Hepatocyte (in vitro differentiated cells): Measurements from ENCODE around the gene AOC1. TPM values are rescaled to one million over a fixed set of nuclear protein-coding genes. Genes with fewer than 3 reads are reported as not detected.

Experiments used
- DNase-seq: peaks from one replicate; pipeline ENCODE4 v3.0.0-alpha.2; 2016; ENCODE audit warnings: low spot score
- H2AFZ ChIP-seq: fragments of 200-600 bp; sonication (generic); 2 replicates; pipeline ENCODE4 v1.6.0; 2016; ENCODE audit warnings: antibody characterized with exemption, mild to moderate bottlenecking
- H3K27ac ChIP-seq: fragments of 200-600 bp; sonication (generic); 2 replicates; pipeline ENCODE4 v1.5.1; 2016; ENCODE audit warnings: mild to moderate bottlenecking
- H3K27me3 ChIP-seq: fragments of 200-600 bp; sonication (generic); 2 replicates; pipeline ENCODE4 v1.6.1; 2016
- H3K36me3 ChIP-seq: fragments of 200-600 bp; sonication (generic); replicated peaks from 2 replicates; pipeline ENCODE4 v1.5.1; 2016; ENCODE audit warnings: low read depth; ENCODE audit not compliant: insufficient read depth
- H3K4me1 ChIP-seq: fragments of 200-600 bp; sonication (generic); 2 replicates; pipeline ENCODE4 v1.5.1; 2016; ENCODE audit warnings: mild to moderate bottlenecking, moderate library complexity; ENCODE audit not compliant: insufficient read depth
- H3K4me2 ChIP-seq: fragments of 200-600 bp; sonication (generic); 2 replicates; pipeline ENCODE4 v1.6.0; 2016
- H3K4me3 ChIP-seq: fragments of 200-600 bp; sonication (generic); 2 replicates; pipeline ENCODE4 v1.5.1; 2016; ENCODE audit warnings: mild to moderate bottlenecking
- H3K79me2 ChIP-seq: fragments of 200-600 bp; sonication (generic); 2 replicates; pipeline ENCODE4 v1.6.0; 2017; ENCODE audit warnings: mild to moderate bottlenecking
- H3K9me2 ChIP-seq: fragments of 200-600 bp; sonication (generic); replicated peaks from 2 replicates; pipeline ENCODE4 v1.6.0; 2017; ENCODE audit warnings: mild to moderate bottlenecking; ENCODE audit not compliant: insufficient read depth
- H3K9me3 ChIP-seq: fragments of 200-600 bp; sonication (generic); 2 replicates; pipeline ENCODE4 v1.5.1; 2016; ENCODE audit warnings: low read depth, mild to moderate bottlenecking
- H4K20me1 ChIP-seq: fragments of 200-600 bp; sonication (generic); 2 replicates; pipeline ENCODE4 v1.6.0; 2016; ENCODE audit warnings: mild to moderate bottlenecking; ENCODE audit not compliant: insufficient read depth, poor library complexity, severe bottlenecking
- EZH2 ChIP-seq: fragments of 200-600 bp; sonication (generic); IDR thresholded peaks from 2 replicates; pipeline ENCODE4 v1.6.1; 2016; ENCODE audit warnings: antibody characterized with exemption, mild to moderate bottlenecking, borderline replicate concordance
- EZH2phosphoT487 ChIP-seq: fragments of 200-600 bp; sonication (generic); IDR thresholded peaks from one replicate; pipeline ENCODE4 v1.6.1; 2018; ENCODE audit warnings: antibody characterized with exemption, mild to moderate bottlenecking, low read depth, moderate library complexity; ENCODE audit not compliant: unreplicated experiment, severe bottlenecking
- WGBS: methylation state at CpG from one replicate; pipeline ENCODE4 v1.1.6; 2016; ENCODE audit warnings: low lambda C conversion rate; ENCODE audit errors: missing lambda C conversion rate; 5-methylcytosine and 5-hydroxymethylcytosine counted together
- polyA plus RNA-seq: library from polyadenylated mRNA; unstranded; fragments of >200 nt; fragmentation: Nextera tagmentation; extraction: Ambion mirVana; gene quantifications from 2 replicates; pipeline ENCODE4 v1.2.1, GENCODE V29; 2016
- total RNA-seq: library from RNA; depleted of rRNA; stranded (reverse); fragments of >200 nt; gene quantifications from 2 replicates; pipeline ENCODE4 v1.2.3, GENCODE V29; 2014
- TF ChIP-seq, protein P1 (sequence below): fragments of 200-600 bp; sonication (generic); IDR thresholded peaks from 2 replicates; pipeline ENCODE4 v1.5.1; 2016; ENCODE audit warnings: antibody characterized with exemption, mild to moderate bottlenecking; ENCODE audit not compliant: poor library complexity

AOC1 gene
- total and polyA plus RNA-seq, 2 experiments from 2014 or later = 5.9 to 9.1 TPM

DNA sequence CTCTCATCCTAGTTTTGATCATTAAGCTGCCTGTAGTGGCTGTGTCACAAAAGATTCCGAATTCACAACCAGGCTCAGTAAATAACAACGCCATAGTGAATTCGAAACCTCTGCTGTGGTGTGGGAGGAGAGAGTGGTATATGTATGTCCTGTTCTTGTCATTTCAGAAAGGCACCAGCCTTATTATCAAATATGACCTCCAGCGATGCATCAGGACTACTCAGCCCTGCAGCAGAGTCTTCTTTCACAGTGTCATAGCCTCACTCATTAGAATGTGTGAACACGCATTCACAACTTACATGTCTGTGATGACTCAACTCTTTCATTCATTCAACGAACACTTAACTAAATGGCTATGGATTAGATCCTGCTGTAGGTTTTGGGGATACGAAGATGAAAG lies 15.3 kb downstream of the AOC1 start:
- no peak for TF ChIP-seq EZH2phosphoT487
- no peak for TF ChIP-seq EZH2
- TF ChIP-seq, protein P1, sequence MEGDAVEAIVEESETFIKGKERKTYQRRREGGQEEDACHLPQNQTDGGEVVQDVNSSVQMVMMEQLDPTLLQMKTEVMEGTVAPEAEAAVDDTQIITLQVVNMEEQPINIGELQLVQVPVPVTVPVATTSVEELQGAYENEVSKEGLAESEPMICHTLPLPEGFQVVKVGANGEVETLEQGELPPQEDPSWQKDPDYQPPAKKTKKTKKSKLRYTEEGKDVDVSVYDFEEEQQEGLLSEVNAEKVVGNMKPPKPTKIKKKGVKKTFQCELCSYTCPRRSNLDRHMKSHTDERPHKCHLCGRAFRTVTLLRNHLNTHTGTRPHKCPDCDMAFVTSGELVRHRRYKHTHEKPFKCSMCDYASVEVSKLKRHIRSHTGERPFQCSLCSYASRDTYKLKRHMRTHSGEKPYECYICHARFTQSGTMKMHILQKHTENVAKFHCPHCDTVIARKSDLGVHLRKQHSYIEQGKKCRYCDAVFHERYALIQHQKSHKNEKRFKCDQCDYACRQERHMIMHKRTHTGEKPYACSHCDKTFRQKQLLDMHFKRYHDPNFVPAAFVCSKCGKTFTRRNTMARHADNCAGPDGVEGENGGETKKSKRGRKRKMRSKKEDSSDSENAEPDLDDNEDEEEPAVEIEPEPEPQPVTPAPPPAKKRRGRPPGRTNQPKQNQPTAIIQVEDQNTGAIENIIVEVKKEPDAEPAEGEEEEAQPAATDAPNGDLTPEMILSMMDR = no peak
- Histone ChIP-seq H3K36me3 (no peaks in the 10 kb centered on the region), H3K9me2 (no peaks in the 10 kb centered on the region), H4K20me1 (no peaks in the 10 kb centered on the region), H3K4me3 (no peak overlapping the region), H3K27me3 (no peaks in the 10 kb centered on the region), H3K9me3 (no peaks in the 10 kb centered on the region), H3K79me2 (no peaks in the 10 kb centered on the region), H2AFZ (no peak overlapping the region), H3K4me1 (no peaks in the 10 kb centered on the region), H3K27ac (no peak overlapping the region), H3K4me2 (no peak overlapping the region)
- no peak for DNase-seq
- 92% methylated on average over 7 of the region's 7 CpGs for WGBS

DNA sequence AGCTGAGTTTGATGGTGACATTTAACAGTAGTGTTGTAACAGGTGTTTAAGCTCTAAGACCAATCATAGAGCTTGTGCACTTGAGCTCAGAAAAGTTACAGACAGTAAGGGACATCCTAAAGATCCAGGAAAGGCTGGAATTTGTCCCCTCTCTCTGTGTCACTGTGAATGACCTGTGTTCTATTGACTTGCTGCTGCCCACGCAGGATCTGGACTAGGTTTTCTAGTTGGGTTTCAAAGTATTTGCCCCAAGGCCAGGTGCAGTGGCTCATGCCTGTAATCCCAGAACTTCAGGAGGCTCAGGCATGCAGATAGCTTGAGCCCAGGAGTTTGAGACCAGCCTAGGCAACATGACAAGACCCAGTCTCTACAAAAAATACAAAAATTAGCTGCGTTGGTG lies 17.1 kb downstream of the AOC1 start:
- H3K4me2 ChIP-seq = no peak overlapping the region
- H2AFZ ChIP-seq = no peak overlapping the region
- no peaks in the 10 kb centered on the region for H3K27me3 ChIP-seq
- DNase-seq = no peak
- H3K9me2 ChIP-seq = no peaks in the 10 kb centered on the region
- 62% methylated on average over 2 of the region's 2 CpGs for WGBS
- no peaks in the 10 kb centered on the region for H3K4me1 ChIP-seq
- no peak overlapping the region for H3K4me3 ChIP-seq
- H4K20me1 ChIP-seq = no peaks in the 10 kb centered on the region
- H3K27ac ChIP-seq = no peak overlapping the region
- no peaks in the 10 kb centered on the region for H3K36me3 ChIP-seq
- H3K9me3 ChIP-seq = no peaks in the 10 kb centered on the region
- TF ChIP-seq, protein P1 = no peak
- TF ChIP-seq EZH2 (no peak), EZH2phosphoT487 (no peak)
- no peaks in the 10 kb centered on the region for H3K79me2 ChIP-seq

DNA sequence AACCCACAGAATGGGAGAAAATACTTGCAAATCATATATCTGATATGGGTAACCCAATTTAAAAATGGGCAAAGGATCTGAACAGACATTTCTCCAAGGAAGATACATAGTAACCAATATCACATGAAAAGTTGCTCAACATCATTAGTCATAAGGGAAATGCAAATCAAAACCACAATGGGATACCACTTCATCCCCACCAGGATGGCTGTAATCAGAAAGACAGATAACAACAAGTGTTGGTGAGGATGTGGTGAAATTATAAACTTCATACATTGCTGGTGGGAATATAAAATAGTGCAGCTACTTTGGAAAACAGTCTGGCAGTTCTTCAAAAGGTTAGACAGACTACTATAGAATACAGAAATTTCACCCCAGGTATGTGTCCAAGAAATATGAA lies 19.3 kb downstream of the AOC1 start:
- Histone ChIP-seq H3K27me3 (no peaks in the 10 kb centered on the region), H4K20me1 (no peaks in the 10 kb centered on the region), H3K27ac (no peak overlapping the region), H3K9me2 (no peaks in the 10 kb centered on the region), H3K4me3 (no peak overlapping the region), H3K9me3 (no peaks in the 10 kb centered on the region), H2AFZ (no peak overlapping the region), H3K4me1 (no peaks in the 10 kb centered on the region), H3K79me2 (no peaks in the 10 kb centered on the region), H3K4me2 (no peak overlapping the region), H3K36me3 (no peaks in the 10 kb centered on the region)
- DNase-seq = no peak
- TF ChIP-seq EZH2phosphoT487 (no peak), EZH2 (no peak)
- TF ChIP-seq, protein P1 = no peak
